Subcutaneous adipose tissue (tissue), 4 donors: ENCODE results near the gene RHEB. TPM values are rescaled to one million over a fixed set of nuclear protein-coding genes. Genes with fewer than 3 reads are reported as not detected.

Experiments used
- CTCF ChIP-seq: fragments of 450-650 bp; IDR thresholded peaks from one replicate; pipeline ENCODE4 v1.5.1; 2016; ENCODE audit warnings: low read depth, mild to moderate bottlenecking, control low read depth, antibody characterized with exemption, moderate library complexity
- total RNA-seq, 4 donors: library from RNA; depleted of rRNA; stranded (reverse); fragments of >200 nt; gene quantifications; one replicate each; pipeline ENCODE4 v1.1.0, GENCODE V29; 2016

The RHEB gene
- total RNA-seq, 4 donors from 2014 or later = 98.1 to 132 (median 106) TPM

DNA sequence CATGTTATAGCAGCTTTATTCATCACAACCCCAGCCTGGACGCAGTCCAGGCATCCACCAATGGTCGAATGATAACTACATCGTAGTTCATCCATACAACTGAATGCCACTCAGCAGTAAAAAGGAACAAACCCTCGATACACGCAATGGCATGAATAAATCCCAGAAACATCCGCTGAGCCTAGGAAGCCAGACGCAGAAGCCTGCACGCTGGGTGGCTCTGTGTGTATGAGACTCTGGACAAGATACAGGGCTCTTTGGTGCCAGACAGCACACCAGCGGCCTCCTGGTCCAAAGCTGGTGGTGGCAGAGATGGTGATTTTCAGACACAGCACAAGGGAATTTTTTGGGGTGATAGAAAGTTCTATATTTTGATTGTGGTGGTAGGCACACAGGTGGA is 69.7 kb downstream of the RHEB start:
- no peak for TF ChIP-seq CTCF

DNA sequence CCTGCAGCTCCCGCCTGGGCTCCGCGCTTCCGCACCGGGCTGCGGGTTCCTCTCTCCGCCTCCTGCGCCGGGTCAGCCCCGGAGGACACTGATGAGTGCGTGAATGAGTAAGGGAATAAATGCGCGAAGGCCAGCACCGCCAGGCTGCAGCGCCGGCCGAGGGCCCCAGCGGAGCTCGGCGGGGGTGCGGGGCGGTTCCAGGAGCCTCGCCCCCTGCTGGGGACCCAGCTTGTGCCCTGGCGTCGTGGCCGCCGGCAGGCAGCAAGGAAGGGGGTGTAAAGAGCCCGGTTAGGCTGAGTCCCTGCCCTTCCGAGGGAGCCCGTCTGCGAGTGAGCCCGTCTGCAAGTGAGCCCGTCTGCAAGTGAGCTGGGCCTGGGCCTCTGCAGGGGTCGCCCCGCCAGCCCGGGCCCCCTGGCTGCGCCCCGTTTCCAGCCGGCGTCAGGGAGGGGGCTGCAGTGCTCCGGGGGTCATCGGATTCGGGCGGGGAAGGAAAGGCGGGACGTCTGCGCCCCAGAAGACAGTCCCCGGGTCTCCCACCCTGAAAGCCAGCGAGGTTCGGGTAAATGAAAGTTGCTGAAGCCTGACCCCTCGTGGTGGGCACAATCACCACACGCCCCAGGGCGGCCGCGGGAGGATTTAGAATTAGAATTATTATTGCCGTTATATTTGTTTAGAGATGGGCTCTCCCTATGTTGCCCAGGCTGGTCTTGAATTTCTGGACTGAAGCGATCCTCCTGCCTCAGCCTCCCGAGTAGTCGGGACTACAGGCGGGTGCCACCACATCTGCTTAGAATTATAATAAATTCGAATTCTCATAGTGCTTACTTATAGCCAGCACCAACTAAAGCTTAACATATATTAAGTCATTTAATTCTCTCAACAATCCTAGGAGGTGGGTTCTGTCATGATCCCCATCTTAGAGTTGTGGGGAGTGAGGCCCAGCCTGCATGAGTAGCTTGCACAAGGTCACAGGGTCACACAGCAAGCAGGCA is 71.1 kb downstream of the RHEB start:
- no peak for TF ChIP-seq CTCF

DNA sequence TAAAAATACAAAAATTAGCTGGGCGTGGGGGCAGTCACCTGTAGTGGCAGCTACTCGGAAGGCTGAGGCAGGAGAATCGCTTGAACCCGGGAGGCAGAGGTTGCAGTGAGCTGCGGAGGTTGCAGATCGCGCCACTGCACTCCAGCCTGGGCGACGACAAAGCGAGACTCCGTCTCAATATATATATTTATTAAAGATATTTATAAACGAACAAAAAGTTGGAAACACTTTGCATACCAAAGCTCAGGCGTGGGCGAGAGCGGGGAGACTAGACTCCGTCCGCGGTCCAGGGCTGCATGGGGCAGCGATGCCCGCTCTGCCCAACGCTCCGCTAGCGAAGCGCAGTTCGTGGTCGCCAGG is 71.8 kb downstream of the RHEB start:
- TF ChIP-seq CTCF = no peak

DNA sequence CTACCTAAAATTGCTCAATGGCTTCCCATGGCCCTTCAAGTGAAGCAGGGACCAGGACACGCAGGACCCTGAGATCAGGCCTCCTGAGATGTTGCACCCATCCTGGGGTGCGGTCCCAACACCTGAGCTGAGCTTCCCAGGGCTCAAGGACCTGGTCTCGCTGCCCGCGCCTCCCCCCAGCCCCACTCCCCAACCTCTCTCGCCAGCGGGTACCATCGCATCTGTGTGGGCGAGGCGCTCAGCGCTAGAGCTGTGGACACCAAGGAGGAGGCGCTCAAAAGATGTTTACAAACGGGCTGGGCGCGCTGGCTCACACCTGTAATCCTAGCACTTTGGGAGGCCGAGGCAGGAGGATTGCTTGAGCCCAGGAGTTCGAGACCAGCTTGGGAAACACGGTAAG is 72.4 kb downstream of the RHEB start:
- TF ChIP-seq CTCF = no peak

GRCh38 chr7:151446412-151446811 is 73.3 kb downstream of the RHEB start:
- no peak for TF ChIP-seq CTCF

DNA sequence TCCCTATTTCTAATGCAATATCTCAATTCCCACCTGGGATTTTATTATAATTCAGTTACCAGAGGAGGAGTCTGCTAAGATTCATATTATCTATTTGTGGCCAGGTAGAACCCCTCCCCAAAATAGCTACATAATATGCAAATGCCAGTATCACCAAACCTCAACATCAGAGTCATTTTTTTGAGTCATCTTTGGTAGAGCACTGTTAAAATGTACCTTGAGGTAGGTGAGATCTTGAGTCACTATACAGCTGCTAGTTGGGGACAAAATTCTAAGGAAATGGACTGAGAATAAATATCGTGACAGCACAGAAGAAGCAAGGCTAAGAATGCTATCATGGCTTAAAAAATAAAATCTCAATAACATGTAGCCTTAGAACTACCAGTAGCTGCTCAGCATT is 75.1 kb downstream of the RHEB start:
- no peak for TF ChIP-seq CTCF

GRCh38 chr7:151442776-151443496 is 76.8 kb downstream of the RHEB start:
- TF ChIP-seq CTCF = no peak
